GM12875 (cell line): ENCODE data around the gene C19orf85.
"Not testable (repeated sequence)": the region's sequence is repeated elsewhere in the genome, so short reads cannot be mapped to it uniquely, and the experiment has no call there.

ENCODE experiments used
- H3K4me3 ChIP-seq: one replicate; pipeline ENCODE4 v1.5.1; 2011; ENCODE audit warnings: low read depth, low read length, control low read depth
- CTCF ChIP-seq: IDR thresholded peaks from 2 replicates; pipeline ENCODE4 v1.5.1; 2011; ENCODE audit warnings: low read depth, mild to moderate bottlenecking, control low read depth, inconsistent platforms, low read length, moderate library complexity, borderline replicate concordance; ENCODE audit not compliant: insufficient read depth

C19orf85 gene

GRCh38 chr19:55500368-55500952 is 35.9 kb upstream of the C19orf85 start:
- no peak for TF ChIP-seq CTCF

GRCh38 chr19:55498246-55498840 is 33.8 kb upstream of the C19orf85 start:
- no peak overlapping the region for H3K4me3 ChIP-seq
- TF ChIP-seq CTCF = no peak

More at GRCh38 chr19:55500368-55500952, 35.9 kb upstream of the C19orf85 start:
- no peak overlapping the region for H3K4me3 ChIP-seq

GRCh38 chr19:55497763-55498162 is 33.2 kb upstream of the C19orf85 start:
- TF ChIP-seq CTCF = no peak
- H3K4me3 ChIP-seq = no peak overlapping the region

GRCh38 chr19:55496820-55497219 is 32.3 kb upstream of the C19orf85 start:
- H3K4me3 ChIP-seq = not testable (repeated sequence)

- no peak overlapping the region for H3K4me3 ChIP-seq
- no peak for TF ChIP-seq CTCF
Observed at GRCh38 chr19:55495646-55496349, 31.2 kb upstream of the C19orf85 start.

GRCh38 chr19:55494172-55494761 is 29.7 kb upstream of the C19orf85 start:
- no peak overlapping the region for H3K4me3 ChIP-seq
- TF ChIP-seq CTCF = no peak

- no peak overlapping the region for H3K4me3 ChIP-seq
- no peak for TF ChIP-seq CTCF
Observed at GRCh38 chr19:55493645-55494171, 29.2 kb upstream of the C19orf85 start.
